Neural progenitor cell (in vitro differentiated cells): ENCODE measurements around the gene CYP1A2. TPM values are rescaled to one million over a fixed set of nuclear protein-coding genes. Genes with fewer than 3 reads are reported as not detected.

ENCODE experiments used
- DNase-seq: peaks from one replicate; pipeline ENCODE4 v3.0.0-alpha.2; 2016; ENCODE audit warnings: low spot score
- H2AFZ ChIP-seq: fragments of 200-600 bp; sonication (generic); replicated peaks from 2 replicates; pipeline ENCODE4 v1.6.1; 2016; ENCODE audit warnings: antibody characterized with exemption
- H3F3A ChIP-seq: fragments of 200-600 bp; sonication (generic); 2 replicates; pipeline ENCODE4 v1.6.1; 2016; ENCODE audit warnings: antibody characterized with exemption, low read depth
- H3K27ac ChIP-seq: fragments of 200-600 bp; sonication (generic); 2 replicates; pipeline ENCODE4 v1.5.1; 2016; ENCODE audit warnings: mild to moderate bottlenecking
- H3K27me3 ChIP-seq: fragments of 200-600 bp; sonication (generic); 2 replicates; pipeline ENCODE4 v1.6.1; 2016; ENCODE audit warnings: mild to moderate bottlenecking, moderate library complexity
- H3K36me3 ChIP-seq: fragments of 200-600 bp; sonication (generic); 2 replicates; pipeline ENCODE4 v1.5.1; 2016
- H3K4me1 ChIP-seq: fragments of 200-600 bp; sonication (generic); 2 replicates; pipeline ENCODE4 v1.6.1; 2016; ENCODE audit warnings: mixed run types
- H3K4me2 ChIP-seq: fragments of 200-600 bp; sonication (generic); 2 replicates; pipeline ENCODE4 v1.6.1; 2016
- H3K4me3 ChIP-seq: fragments of 200-600 bp; sonication (generic); 2 replicates; pipeline ENCODE4 v1.5.1; 2016
- H3K79me2 ChIP-seq: fragments of 200-600 bp; sonication (generic); 2 replicates; pipeline ENCODE4 v1.6.1; 2016; ENCODE audit warnings: low read depth
- H3K9ac ChIP-seq: fragments of 200-600 bp; sonication (generic); 2 replicates; pipeline ENCODE4 v1.6.1; 2016
- H3K9me3 ChIP-seq: fragments of 200-600 bp; sonication (generic); 2 replicates; pipeline ENCODE4 v1.5.1; 2016; ENCODE audit warnings: low read depth
- H4K20me1 ChIP-seq: fragments of 200-600 bp; sonication (generic); 2 replicates; pipeline ENCODE4 v1.6.1; 2016; ENCODE audit warnings: low read depth
- H3K27ac Mint-ChIP-seq: 3 replicates; pipeline ENCODE4 v1.8.0; 2021; ENCODE audit warnings: mixed read lengths
- H3K27me3 Mint-ChIP-seq: 2 replicates; pipeline ENCODE4 v1.8.0; 2022; ENCODE audit warnings: low read depth, mild to moderate bottlenecking, inconsistent platforms, moderate library complexity, mixed read lengths; ENCODE audit not compliant: insufficient read depth
- H3K36me3 Mint-ChIP-seq: 3 replicates; pipeline ENCODE4 v1.8.0; 2021; ENCODE audit warnings: mixed read lengths
- H3K4me1 Mint-ChIP-seq: 3 replicates; pipeline ENCODE4 v1.8.0; 2021; ENCODE audit warnings: mixed read lengths
- H3K4me3 Mint-ChIP-seq: 3 replicates; pipeline ENCODE4 v1.8.0; 2021; ENCODE audit warnings: mild to moderate bottlenecking, moderate library complexity, mixed read lengths
- H3K9me3 Mint-ChIP-seq: 3 replicates; pipeline ENCODE4 v1.8.0; 2020; ENCODE audit warnings: mixed read lengths
- CTCF ChIP-seq: fragments of 200-600 bp; sonication (generic); IDR thresholded peaks from 2 replicates; pipeline ENCODE4 v1.5.1; 2017; ENCODE audit warnings: antibody characterized with exemption, mild to moderate bottlenecking
- EZH2 ChIP-seq: fragments of 200-600 bp; sonication (generic); IDR thresholded peaks from 2 replicates; pipeline ENCODE4 v1.6.1; 2017; ENCODE audit warnings: antibody characterized with exemption, mild to moderate bottlenecking, moderate library complexity
- EZH2phosphoT487 ChIP-seq: fragments of 200-600 bp; sonication (generic); IDR thresholded peaks from 2 replicates; pipeline ENCODE4 v1.6.1; 2017; ENCODE audit warnings: antibody characterized with exemption
- total RNA-seq: library from RNA; depleted of rRNA; stranded (reverse); fragments of >200 nt; gene quantifications from 2 replicates; pipeline ENCODE4 v1.2.3, GENCODE V29; 2015; ENCODE audit warnings: low replicate concordance

CYP1A2 gene, protein sequence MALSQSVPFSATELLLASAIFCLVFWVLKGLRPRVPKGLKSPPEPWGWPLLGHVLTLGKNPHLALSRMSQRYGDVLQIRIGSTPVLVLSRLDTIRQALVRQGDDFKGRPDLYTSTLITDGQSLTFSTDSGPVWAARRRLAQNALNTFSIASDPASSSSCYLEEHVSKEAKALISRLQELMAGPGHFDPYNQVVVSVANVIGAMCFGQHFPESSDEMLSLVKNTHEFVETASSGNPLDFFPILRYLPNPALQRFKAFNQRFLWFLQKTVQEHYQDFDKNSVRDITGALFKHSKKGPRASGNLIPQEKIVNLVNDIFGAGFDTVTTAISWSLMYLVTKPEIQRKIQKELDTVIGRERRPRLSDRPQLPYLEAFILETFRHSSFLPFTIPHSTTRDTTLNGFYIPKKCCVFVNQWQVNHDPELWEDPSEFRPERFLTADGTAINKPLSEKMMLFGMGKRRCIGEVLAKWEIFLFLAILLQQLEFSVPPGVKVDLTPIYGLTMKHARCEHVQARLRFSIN
- not detected in 2 replicates for total RNA-seq

DNA sequence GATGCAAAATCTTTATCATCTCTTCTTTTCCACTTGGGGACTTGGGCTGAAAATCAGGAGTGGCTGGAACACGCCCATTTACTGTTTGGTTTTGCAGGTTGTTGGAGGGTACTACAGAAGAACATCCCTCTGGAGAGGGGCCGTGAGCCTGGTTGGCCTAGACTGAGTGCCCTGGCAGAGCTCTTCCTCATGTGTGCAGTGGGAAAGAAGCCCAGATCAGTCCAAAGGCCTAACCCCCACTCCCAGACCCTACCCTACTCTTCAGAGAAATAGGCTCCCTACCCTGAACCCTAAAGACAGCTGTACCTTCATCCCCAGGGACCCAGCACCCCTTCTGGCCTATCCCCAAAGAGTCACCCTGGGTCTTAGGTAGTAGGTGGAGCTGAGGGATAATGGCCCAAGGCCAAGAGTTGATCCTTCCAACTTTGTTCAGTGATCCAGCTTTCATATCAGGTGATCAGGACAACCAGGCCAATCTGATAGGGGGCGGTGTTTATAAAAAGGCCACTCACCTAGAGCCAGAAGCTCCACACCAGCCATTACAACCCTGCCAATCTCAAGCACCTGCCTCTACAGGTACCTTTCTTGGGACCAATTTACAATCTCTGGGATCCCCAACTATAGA, at the start of gene CYP1A2:
CYP1A2 (plus strand) TSS at position 524 of the 625 bp plus-strand sequence. CDS start 894 bp downstream, outside the sequence.
- peaks cover 15% of the 10 kb centered on the region for H3K27me3 Mint-ChIP-seq
- H3K27me3 ChIP-seq, result peaks cover 100% of the 10 kb centered on the region
- H3K4me1 Mint-ChIP-seq, result peaks cover 2% of the 10 kb centered on the region
- peaks cover 12% of the 10 kb centered on the region for H3K4me1 ChIP-seq
- no peak within 1 kb of the TSS for H3K4me3 ChIP-seq
- H3K9me3 ChIP-seq, result no peaks in the 10 kb centered on the region
- no peaks in the 10 kb centered on the region for H3K79me2 ChIP-seq
- no peaks in the 10 kb centered on the region for H3K9me3 Mint-ChIP-seq
- no peaks in the 10 kb centered on the region for H3K36me3 ChIP-seq
- no peaks in the 10 kb centered on the region for H3F3A ChIP-seq
- H4K20me1 ChIP-seq, result peaks cover 36% of the 10 kb centered on the region
- no peak for TF ChIP-seq EZH2phosphoT487
- TF ChIP-seq CTCF, result no peak
- no peak for TF ChIP-seq EZH2
- DNase-seq, result no peak
- no peak within 1 kb of the TSS for H3K27ac Mint-ChIP-seq
- no peak within 1 kb of the TSS for H2AFZ ChIP-seq
- no peak within 1 kb of the TSS for H3K9ac ChIP-seq
- no peak within 1 kb of the TSS for H3K4me3 Mint-ChIP-seq
- H3K36me3 Mint-ChIP-seq, result no peaks in the 10 kb centered on the region
- H3K4me2 ChIP-seq, result no peak within 1 kb of the TSS
- H3K27ac ChIP-seq, result no peak within 1 kb of the TSS

GRCh38 chr15:74709011-74709410, 39.6 kb upstream of the CYP1A2 start:
- H3K4me2 ChIP-seq, result no peak overlapping the region
- no peak overlapping the region for H3K27ac Mint-ChIP-seq
- H3K4me3 Mint-ChIP-seq, result no peak overlapping the region
- no peak overlapping the region for H2AFZ ChIP-seq
- H3K27me3 ChIP-seq, result peaks cover 73% of the 10 kb centered on the region
- peaks cover 17% of the 10 kb centered on the region for H3K27me3 Mint-ChIP-seq
- no peaks in the 10 kb centered on the region for H3K36me3 ChIP-seq
- no peaks in the 10 kb centered on the region for H3K4me1 Mint-ChIP-seq
- no peak overlapping the region for H3K4me3 ChIP-seq
- H3K9me3 ChIP-seq, result no peaks in the 10 kb centered on the region
- no peaks in the 10 kb centered on the region for H3K9me3 Mint-ChIP-seq
- H3K4me1 ChIP-seq, result no peaks in the 10 kb centered on the region
- TF ChIP-seq EZH2, result no peak
- no peak for TF ChIP-seq EZH2phosphoT487
- no peak for TF ChIP-seq CTCF
- DNase-seq, result no peak
- H3K27ac ChIP-seq, result no peak overlapping the region
- H3K36me3 Mint-ChIP-seq, result no peaks in the 10 kb centered on the region
- H3F3A ChIP-seq, result peaks cover 9% of the 10 kb centered on the region
- H3K9ac ChIP-seq, result no peak overlapping the region
- no peaks in the 10 kb centered on the region for H3K79me2 ChIP-seq
- no peaks in the 10 kb centered on the region for H4K20me1 ChIP-seq

- H3K4me3 ChIP-seq, result no peak overlapping the region
- no peaks in the 10 kb centered on the region for H3K79me2 ChIP-seq
- Mint-ChIP-seq H3K27me3 (peaks cover 17% of the 10 kb centered on the region), H3K4me1 (no peaks in the 10 kb centered on the region), H3K36me3 (no peaks in the 10 kb centered on the region), H3K27ac (no peak overlapping the region), H3K9me3 (no peaks in the 10 kb centered on the region), H3K4me3 (no peak overlapping the region)
- H3K4me2 ChIP-seq, result no peak overlapping the region
- peaks cover 64% of the 10 kb centered on the region for H3K27me3 ChIP-seq
- H3K27ac ChIP-seq, result no peak overlapping the region
- H3K9me3 ChIP-seq, result no peaks in the 10 kb centered on the region
- peaks cover 16% of the 10 kb centered on the region for H3F3A ChIP-seq
- no peak overlapping the region for H2AFZ ChIP-seq
- no peak for TF ChIP-seq EZH2phosphoT487
- no peaks in the 10 kb centered on the region for H3K4me1 ChIP-seq
- H4K20me1 ChIP-seq, result no peaks in the 10 kb centered on the region
- no peak for DNase-seq
- no peak overlapping the region for H3K9ac ChIP-seq
- no peaks in the 10 kb centered on the region for H3K36me3 ChIP-seq
These were observed 38.8 kb upstream of the CYP1A2 start for GRCh38 chr15:74709892-74710291.
